HepG2 (cell line): ENCODE measurements around the gene TMEM267. TPM values are rescaled to one million over a fixed set of nuclear protein-coding genes. Genes with fewer than 3 reads are reported as not detected.

ENCODE experiments used
- AGO2 ChIP-seq: fragments of 200-400 bp; formaldehyde crosslinking; optimal IDR thresholded peaks from 2 replicates; pipeline ENCODE3; 2017; ENCODE audit warnings: mild to moderate bottlenecking, low read depth, low read length, moderate library complexity
- CHCHD3 ChIP-seq: sonication (generic); formaldehyde crosslinking; IDR thresholded peaks from 2 replicates; pipeline ENCODE4 v1.8.0; 2022; ENCODE audit warnings: mild to moderate bottlenecking, missing genetic modification reagents, moderate library complexity
- CHD2 ChIP-seq: IDR thresholded peaks from 2 replicates; pipeline ENCODE4 v1.6.1; 2011; ENCODE audit warnings: low read depth, low read length, improper control_type of control experiment
- ESRRA ChIP-seq: sonication (generic); formaldehyde crosslinking; IDR thresholded peaks from 2 replicates; pipeline ENCODE4 v1.5.1; 2020; ENCODE audit warnings: mild to moderate bottlenecking, low read depth, missing genetic modification reagents
- MAF1 ChIP-seq: sonication (generic); formaldehyde crosslinking; IDR thresholded peaks from 2 replicates; pipeline ENCODE4 v1.5.0; 2020; ENCODE audit warnings: missing genetic modification reagents, borderline replicate concordance
- MED1 ChIP-seq: sonication (generic); formaldehyde crosslinking; IDR thresholded peaks from 2 replicates; pipeline ENCODE4 v1.4.0; 2020; ENCODE audit warnings: missing genetic modification reagents
- MEIS1 ChIP-seq: sonication (generic); formaldehyde crosslinking; IDR thresholded peaks from 2 replicates; pipeline ENCODE4 v1.9.0; 2021; ENCODE audit warnings: mild to moderate bottlenecking, missing genetic modification reagents, moderate library complexity, borderline replicate concordance
- PRPF4 ChIP-seq: fragments of 200-400 bp; formaldehyde crosslinking; IDR thresholded peaks from 2 replicates; pipeline ENCODE4 v1.6.1; 2016; ENCODE audit warnings: low read length, low read depth; ENCODE audit not compliant: poor library complexity, severe bottlenecking
- RARA ChIP-seq: IDR thresholded peaks from 2 replicates; pipeline ENCODE4 v1.6.1; 2016; ENCODE audit warnings: missing genetic modification reagents, missing compliant biosample characterization
- REL ChIP-seq: sonication (generic); formaldehyde crosslinking; conservative IDR thresholded peaks from 2 replicates; pipeline ENCODE4 v1.8.0; 2022; ENCODE audit warnings: mild to moderate bottlenecking, missing genetic modification reagents, moderate library complexity
- TAF1 ChIP-seq: sonication (generic); formaldehyde crosslinking; IDR thresholded peaks from 2 replicates; pipeline ENCODE4 v1.4.0; 2020; ENCODE audit warnings: missing genetic modification reagents
- ZFP36L1 ChIP-seq: sonication (generic); formaldehyde crosslinking; IDR thresholded peaks from 2 replicates; pipeline ENCODE4 v1.8.0; 2022; ENCODE audit warnings: mild to moderate bottlenecking, missing genetic modification reagents, moderate library complexity
- ZFP41 ChIP-seq: sonication (generic); formaldehyde crosslinking; IDR thresholded peaks from 2 replicates; pipeline ENCODE4 v1.4.0; 2020; ENCODE audit warnings: mild to moderate bottlenecking, missing genetic modification reagents, borderline replicate concordance
- ZNF138 ChIP-seq: sonication (generic); formaldehyde crosslinking; IDR thresholded peaks from 2 replicates; pipeline ENCODE4 v1.5.0; 2020; ENCODE audit warnings: mild to moderate bottlenecking, low read depth, missing genetic modification reagents
- ZNF205 ChIP-seq: IDR thresholded peaks from 2 replicates; pipeline ENCODE4 v1.6.1; 2018; ENCODE audit warnings: missing biosample characterization, missing genetic modification reagents
- ZNF230 ChIP-seq: sonication (generic); formaldehyde crosslinking; IDR thresholded peaks from 2 replicates; pipeline ENCODE4 v1.4.0; 2020; ENCODE audit warnings: mild to moderate bottlenecking, missing genetic modification reagents
- ZNF562 ChIP-seq: sonication (generic); formaldehyde crosslinking; IDR thresholded peaks from 2 replicates; pipeline ENCODE4 v1.8.0; 2022; ENCODE audit warnings: missing genetic modification reagents, borderline replicate concordance
- ZNF570 ChIP-seq: sonication (generic); formaldehyde crosslinking; IDR thresholded peaks from 2 replicates; pipeline ENCODE4 v1.4.0; 2020; ENCODE audit warnings: mild to moderate bottlenecking, missing genetic modification reagents, borderline replicate concordance
- ZNF850 ChIP-seq: sonication (generic); formaldehyde crosslinking; conservative IDR thresholded peaks from 2 replicates; pipeline ENCODE4 v1.9.0; 2021; ENCODE audit warnings: mild to moderate bottlenecking, missing genetic modification reagents
- polyA plus RNA-seq, 8 experiments: library from polyadenylated mRNA; depleted of rRNA in 3 of 8; stranded (reverse) in 7 of 8; unstranded in 1 of 8; fragments of >200 nt; fragmentation: Illumina TruSeq in 4 of 8; extraction: Trizol in 4 of 8; gene quantifications; 2 replicates each; pipeline versions ENCODE4 v1.2.1 to v1.2.3, GENCODE V29; 2011 to 2016; ENCODE audit warnings: low read depth in 4 of 8, missing spikeins in 1 of 8, mixed read lengths in 1 of 8; ENCODE audit not compliant: insufficient read depth in 1 of 8
- total RNA-seq, 5 experiments: library from RNA; depleted of rRNA; stranded (reverse); fragments of >200 nt; fragmentation: Illumina TruSeq; extraction: Trizol; gene quantifications; 2 replicates each; pipeline ENCODE4 v1.2.3, GENCODE V29; 2016; ENCODE audit warnings: low read depth in 1 of 5
- TF ChIP-seq, protein P1 (sequence below): sonication (generic); formaldehyde crosslinking; IDR thresholded peaks from 2 replicates; pipeline ENCODE4 v1.4.0; 2020; ENCODE audit warnings: mild to moderate bottlenecking, missing genetic modification reagents
- TF ChIP-seq, protein P2 (sequence below): sonication (generic); formaldehyde crosslinking; IDR thresholded peaks from 2 replicates; pipeline ENCODE4 v1.4.0; 2020; ENCODE audit warnings: missing genetic modification reagents
- TF ChIP-seq, protein P3 (sequence below): IDR thresholded peaks from 2 replicates; pipeline ENCODE4 v1.6.1; 2016; ENCODE audit warnings: mild to moderate bottlenecking
- TF ChIP-seq, protein P4 (sequence below): IDR thresholded peaks from 2 replicates; pipeline ENCODE4 v1.6.1; 2012; ENCODE audit warnings: low read depth, low read length, improper control_type of control experiment

The TMEM267 gene
- total and polyA plus RNA-seq, 2 of the 13 experiments (the other 11 are each of a cell fraction or from before 2014, with no cell fraction given), result 8.9 to 12.6 TPM

DNA sequence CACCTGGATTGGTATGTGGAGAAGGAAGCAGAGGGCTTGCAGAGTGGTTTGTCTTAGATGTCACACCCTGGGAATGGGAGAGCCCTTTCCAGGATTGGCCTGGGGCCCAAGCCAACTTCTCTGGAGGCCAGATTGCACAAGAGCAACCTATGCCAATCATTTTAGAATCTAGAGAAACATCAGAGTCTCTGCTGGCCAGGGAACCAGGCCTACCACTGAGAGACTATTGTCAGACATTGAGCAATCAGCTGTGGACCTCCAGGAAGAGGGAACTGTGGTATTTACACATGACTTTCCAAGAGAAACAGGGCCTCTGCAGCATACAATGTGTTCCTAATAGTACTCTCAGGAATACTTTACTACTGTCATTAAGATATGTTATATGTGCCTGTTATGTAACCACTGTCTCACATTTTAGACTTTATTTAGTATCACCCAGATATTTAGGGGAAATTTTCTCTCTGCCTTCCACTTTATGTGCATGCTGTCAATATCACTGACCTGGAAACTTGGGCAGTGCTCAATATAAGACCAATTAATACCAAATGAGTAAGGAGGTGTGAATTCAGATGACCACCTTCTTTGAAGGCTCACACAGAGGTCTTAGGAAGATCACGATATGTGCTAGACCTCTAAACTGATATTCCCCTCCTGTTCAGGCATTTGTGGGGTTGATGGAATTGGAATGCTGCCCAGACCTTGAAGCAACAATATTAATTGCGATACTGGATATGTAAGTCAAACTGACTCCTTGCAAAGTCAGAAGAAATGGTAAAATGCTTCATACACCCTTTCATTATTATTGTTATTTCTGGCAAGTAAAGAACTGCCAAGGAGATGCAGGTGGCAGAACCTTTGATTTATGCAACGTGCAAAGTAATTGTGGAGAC lies 50.9 kb downstream of the TMEM267 start (continued):
- peak; percentile 91 for TF ChIP-seq RARA (CRISPR knock-in tag)
- peak; percentile 98 for TF ChIP-seq MEIS1 (CRISPR knock-in tag)
- TF ChIP-seq CHCHD3 (CRISPR knock-in tag), result no peak
- TF ChIP-seq, protein P1, sequence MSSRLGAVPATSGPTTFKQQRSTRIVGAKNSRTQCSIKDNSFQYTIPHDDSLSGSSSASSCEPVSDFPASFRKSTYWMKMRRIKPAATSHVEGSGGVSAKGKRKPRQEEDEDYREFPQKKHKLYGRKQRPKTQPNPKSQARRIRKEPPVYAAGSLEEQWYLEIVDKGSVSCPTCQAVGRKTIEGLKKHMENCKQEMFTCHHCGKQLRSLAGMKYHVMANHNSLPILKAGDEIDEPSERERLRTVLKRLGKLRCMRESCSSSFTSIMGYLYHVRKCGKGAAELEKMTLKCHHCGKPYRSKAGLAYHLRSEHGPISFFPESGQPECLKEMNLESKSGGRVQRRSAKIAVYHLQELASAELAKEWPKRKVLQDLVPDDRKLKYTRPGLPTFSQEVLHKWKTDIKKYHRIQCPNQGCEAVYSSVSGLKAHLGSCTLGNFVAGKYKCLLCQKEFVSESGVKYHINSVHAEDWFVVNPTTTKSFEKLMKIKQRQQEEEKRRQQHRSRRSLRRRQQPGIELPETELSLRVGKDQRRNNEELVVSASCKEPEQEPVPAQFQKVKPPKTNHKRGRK (CRISPR knock-in tag), result no peak
- no peak for TF ChIP-seq CHD2
- no peak for TF ChIP-seq REL (CRISPR knock-in tag)
- TF ChIP-seq AGO2, result no peak
- no peak for TF ChIP-seq ZNF570 (CRISPR knock-in tag)
- TF ChIP-seq ZNF230 (CRISPR knock-in tag), result peak; percentile 48; the same call in 1 of the 2 replicates
- TF ChIP-seq ESRRA (CRISPR knock-in tag), result 0 out of 2 replicates have a peak, but pooled peaks have one; percentile 44
- TF ChIP-seq ZNF850 (CRISPR knock-in tag), result no peak
- TF ChIP-seq ZNF562 (CRISPR knock-in tag), result no peak
- peak; percentile 14; the same call in 1 of the 2 replicates for TF ChIP-seq TAF1 (CRISPR knock-in tag)
- no peak for TF ChIP-seq ZFP41 (CRISPR knock-in tag)
- TF ChIP-seq, protein P2, sequence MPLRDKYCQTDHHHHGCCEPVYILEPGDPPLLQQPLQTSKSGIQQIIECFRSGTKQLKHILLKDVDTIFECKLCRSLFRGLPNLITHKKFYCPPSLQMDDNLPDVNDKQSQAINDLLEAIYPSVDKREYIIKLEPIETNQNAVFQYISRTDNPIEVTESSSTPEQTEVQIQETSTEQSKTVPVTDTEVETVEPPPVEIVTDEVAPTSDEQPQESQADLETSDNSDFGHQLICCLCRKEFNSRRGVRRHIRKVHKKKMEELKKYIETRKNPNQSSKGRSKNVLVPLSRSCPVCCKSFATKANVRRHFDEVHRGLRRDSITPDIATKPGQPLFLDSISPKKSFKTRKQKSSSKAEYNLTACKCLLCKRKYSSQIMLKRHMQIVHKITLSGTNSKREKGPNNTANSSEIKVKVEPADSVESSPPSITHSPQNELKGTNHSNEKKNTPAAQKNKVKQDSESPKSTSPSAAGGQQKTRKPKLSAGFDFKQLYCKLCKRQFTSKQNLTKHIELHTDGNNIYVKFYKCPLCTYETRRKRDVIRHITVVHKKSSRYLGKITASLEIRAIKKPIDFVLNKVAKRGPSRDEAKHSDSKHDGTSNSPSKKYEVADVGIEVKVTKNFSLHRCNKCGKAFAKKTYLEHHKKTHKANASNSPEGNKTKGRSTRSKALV (CRISPR knock-in tag), result 0 out of 2 replicates have a peak, but pooled peaks have one; percentile 32
- TF ChIP-seq MED1 (CRISPR knock-in tag), result peak; percentile 89
- no peak for TF ChIP-seq MAF1 (CRISPR knock-in tag)
- peak; percentile 66; the same call in 1 of the 2 replicates for TF ChIP-seq ZFP36L1
- no peak for TF ChIP-seq PRPF4
- TF ChIP-seq, protein P3, sequence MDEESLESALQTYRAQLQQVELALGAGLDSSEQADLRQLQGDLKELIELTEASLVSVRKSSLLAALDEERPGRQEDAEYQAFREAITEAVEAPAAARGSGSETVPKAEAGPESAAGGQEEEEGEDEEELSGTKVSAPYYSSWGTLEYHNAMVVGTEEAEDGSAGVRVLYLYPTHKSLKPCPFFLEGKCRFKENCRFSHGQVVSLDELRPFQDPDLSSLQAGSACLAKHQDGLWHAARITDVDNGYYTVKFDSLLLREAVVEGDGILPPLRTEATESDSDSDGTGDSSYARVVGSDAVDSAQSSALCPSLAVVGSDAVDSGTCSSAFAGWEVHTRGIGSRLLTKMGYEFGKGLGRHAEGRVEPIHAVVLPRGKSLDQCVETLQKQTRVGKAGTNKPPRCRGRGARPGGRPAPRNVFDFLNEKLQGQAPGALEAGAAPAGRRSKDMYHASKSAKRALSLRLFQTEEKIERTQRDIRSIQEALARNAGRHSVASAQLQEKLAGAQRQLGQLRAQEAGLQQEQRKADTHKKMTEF (CRISPR knock-in tag), result peak; percentile 96
- peak; percentile 84; the same call in 1 of the 2 replicates for TF ChIP-seq ZNF205 (CRISPR knock-in tag)
- no peak for TF ChIP-seq ZNF138
- TF ChIP-seq, protein P4, sequence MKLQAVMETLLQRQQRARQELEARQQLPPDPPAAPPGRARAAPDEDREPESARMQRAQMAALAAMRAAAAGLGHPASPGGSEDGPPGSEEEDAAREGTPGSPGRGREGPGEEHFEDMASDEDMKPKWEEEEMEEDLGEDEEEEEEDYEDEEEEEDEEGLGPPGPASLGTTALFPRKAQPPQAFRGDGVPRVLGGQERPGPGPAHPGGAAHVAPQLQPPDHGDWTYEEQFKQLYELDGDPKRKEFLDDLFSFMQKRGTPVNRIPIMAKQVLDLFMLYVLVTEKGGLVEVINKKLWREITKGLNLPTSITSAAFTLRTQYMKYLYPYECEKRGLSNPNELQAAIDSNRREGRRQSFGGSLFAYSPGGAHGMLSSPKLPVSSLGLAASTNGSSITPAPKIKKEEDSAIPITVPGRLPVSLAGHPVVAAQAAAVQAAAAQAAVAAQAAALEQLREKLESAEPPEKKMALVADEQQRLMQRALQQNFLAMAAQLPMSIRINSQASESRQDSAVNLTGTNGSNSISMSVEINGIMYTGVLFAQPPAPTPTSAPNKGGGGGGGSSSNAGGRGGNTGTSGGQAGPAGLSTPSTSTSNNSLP, result peak; percentile 57; the same call in 1 of the 2 replicates
